Keratinocyte (primary cell): Measurements from ENCODE around the gene FAM120C.

Source experiments
- EZH2 ChIP-seq: IDR thresholded peaks from one replicate; pipeline ENCODE4 v1.6.1; 2012; ENCODE audit warnings: inconsistent platforms, mild to moderate bottlenecking, low read length, moderate library complexity
- TF ChIP-seq, protein P1 (sequence below), 3 experiments: IDR thresholded peaks in 1 of 3; conservative IDR thresholded peaks in 1 of 3; optimal IDR thresholded peaks in 1 of 3; 2 replicates in 2 of 3; 3 replicates in 1 of 3; pipeline versions ENCODE3 to v1.5.1; 2011; ENCODE audit warnings: low read length in 3 of 3, mild to moderate bottlenecking in 3 of 3, moderate library complexity in 2 of 3, control low read depth in 1 of 3, inconsistent platforms in 1 of 3; ENCODE audit not compliant: insufficient read depth in 2 of 3; ENCODE audit errors: extremely low read depth in 1 of 3

GRCh38 chrX:54043541-54044125 lies 139.4 kb downstream of the FAM120C start:
- TF ChIP-seq, protein P1, sequence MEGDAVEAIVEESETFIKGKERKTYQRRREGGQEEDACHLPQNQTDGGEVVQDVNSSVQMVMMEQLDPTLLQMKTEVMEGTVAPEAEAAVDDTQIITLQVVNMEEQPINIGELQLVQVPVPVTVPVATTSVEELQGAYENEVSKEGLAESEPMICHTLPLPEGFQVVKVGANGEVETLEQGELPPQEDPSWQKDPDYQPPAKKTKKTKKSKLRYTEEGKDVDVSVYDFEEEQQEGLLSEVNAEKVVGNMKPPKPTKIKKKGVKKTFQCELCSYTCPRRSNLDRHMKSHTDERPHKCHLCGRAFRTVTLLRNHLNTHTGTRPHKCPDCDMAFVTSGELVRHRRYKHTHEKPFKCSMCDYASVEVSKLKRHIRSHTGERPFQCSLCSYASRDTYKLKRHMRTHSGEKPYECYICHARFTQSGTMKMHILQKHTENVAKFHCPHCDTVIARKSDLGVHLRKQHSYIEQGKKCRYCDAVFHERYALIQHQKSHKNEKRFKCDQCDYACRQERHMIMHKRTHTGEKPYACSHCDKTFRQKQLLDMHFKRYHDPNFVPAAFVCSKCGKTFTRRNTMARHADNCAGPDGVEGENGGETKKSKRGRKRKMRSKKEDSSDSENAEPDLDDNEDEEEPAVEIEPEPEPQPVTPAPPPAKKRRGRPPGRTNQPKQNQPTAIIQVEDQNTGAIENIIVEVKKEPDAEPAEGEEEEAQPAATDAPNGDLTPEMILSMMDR (optimal IDR thresholded peaks at IDR 0.05 in 1 of 3, IDR thresholded peaks at IDR 0.05 in 1 of 3, conservative IDR thresholded peaks at IDR 0.05 in 1 of 3; ENCODE audit: extremely low read depth in 1 of 3, insufficient read depth in 2 of 3, low read length in 3 of 3) = no peak
- TF ChIP-seq EZH2 = no peak
